CD4-positive, alpha-beta memory T cell (primary cell): ENCODE data around the gene CBX5. TPM values are rescaled to one million over a fixed set of nuclear protein-coding genes. Genes with fewer than 3 reads are reported as not detected.

ENCODE experiments used
- CTCF ChIA-PET: fragments of 350-600 bp; sonication (Branson Sonifier 250); formaldehyde crosslinking; loops from one replicate; lab custom pipeline; 2021; ENCODE audit warnings: inconsistent platforms; ENCODE audit not compliant: partially characterized antibody; lab: Charles Lee
- POLR2A ChIA-PET: fragments of 350-600 bp; sonication (Branson Sonifier 250); formaldehyde crosslinking; loops from one replicate; lab custom pipeline; 2021; ENCODE audit not compliant: partially characterized antibody; lab: Charles Lee
- DNase-seq, 5 donors: peaks; one replicate each; pipeline versions ENCODE4 v3.0.0 to v3.0.0-alpha.2; 2020 to 2022; ENCODE audit warnings: mixed read lengths in 1 of 5
- H3K27ac ChIP-seq: one replicate; pipeline ENCODE4 v1.7.0; 2013; ENCODE audit warnings: low read depth, low read length
- H3K27me3 ChIP-seq: 2 replicates; pipeline ENCODE4 v1.7.0; 2013; ENCODE audit warnings: mild to moderate bottlenecking, low read length, moderate library complexity; ENCODE audit not compliant: insufficient read depth
- H3K36me3 ChIP-seq: 2 replicates; pipeline ENCODE4 v1.7.0; 2013; ENCODE audit warnings: mild to moderate bottlenecking, low read length, moderate library complexity; ENCODE audit not compliant: insufficient read depth
- H3K4me1 ChIP-seq: 2 replicates; pipeline ENCODE4 v1.7.0; 2013; ENCODE audit warnings: mild to moderate bottlenecking, low read length, moderate library complexity; ENCODE audit not compliant: insufficient read depth
- H3K4me3 ChIP-seq, 2 donors: one replicate each; pipeline ENCODE4 v1.7.0; 2013; ENCODE audit warnings: low read length in 2 of 2, mild to moderate bottlenecking in 1 of 2
- H3K9me3 ChIP-seq, 2 donors: one replicate each; pipeline ENCODE4 v1.7.0; 2013; ENCODE audit warnings: low read length in 2 of 2, control low read depth in 1 of 2; ENCODE audit not compliant: control insufficient read depth in 1 of 2
- H3K27ac Mint-ChIP-seq, 7 donors: one replicate each; pipeline ENCODE4 v1.8.0; 2020 to 2021; ENCODE audit warnings: mixed read lengths in 7 of 7, mild to moderate bottlenecking in 6 of 7, inconsistent platforms in 3 of 7, moderate library complexity in 3 of 7
- H3K27me3 Mint-ChIP-seq, 2 donors: one replicate each; pipeline ENCODE4 v1.8.0; 2020 to 2021; ENCODE audit warnings: mixed read lengths in 2 of 2
- H3K36me3 Mint-ChIP-seq, 2 donors: one replicate each; pipeline ENCODE4 v1.8.0; 2020 to 2021; ENCODE audit warnings: mixed read lengths in 2 of 2, inconsistent platforms in 1 of 2, mild to moderate bottlenecking in 1 of 2
- H3K4me1 Mint-ChIP-seq, 4 donors: one replicate each; pipeline ENCODE4 v1.8.0; 2020 to 2021; ENCODE audit warnings: mixed read lengths in 4 of 4, mild to moderate bottlenecking in 1 of 4
- H3K4me3 Mint-ChIP-seq, 8 donors: one replicate each; pipeline ENCODE4 v1.8.0; 2020 to 2021; ENCODE audit warnings: mixed read lengths in 8 of 8, mild to moderate bottlenecking in 7 of 8, moderate library complexity in 6 of 8, inconsistent platforms in 3 of 8
- H3K9me3 Mint-ChIP-seq, 8 donors: one replicate each; pipeline ENCODE4 v1.8.0; 2020 to 2021; ENCODE audit warnings: mixed read lengths in 8 of 8, mild to moderate bottlenecking in 5 of 8, inconsistent platforms in 3 of 8, moderate library complexity in 1 of 8
- intact Hi-C: fragments of 100-400 bp; cut with micrococcal nuclease; formaldehyde crosslinking; loops from one replicate; pipeline ENCODE4 v1.15.1; 2023
- polyA plus RNA-seq, 2 donors: library from polyadenylated mRNA; unstranded; fragments of 300-500 nt; fragmentation: Illumina TruSeq; gene quantifications; one replicate each; pipeline ENCODE4 v1.2.3, GENCODE V29; 2021
- total RNA-seq, 2 experiments: library from RNA; stranded (reverse); gene quantifications; one replicate each; pipeline ENCODE4 v1.2.3, GENCODE V29; 2021

CBX5 gene
- total and polyA plus RNA-seq, 4 experiments from 2014 or later, result 13.3 to 76.3 (median 45.1) TPM

DNA sequence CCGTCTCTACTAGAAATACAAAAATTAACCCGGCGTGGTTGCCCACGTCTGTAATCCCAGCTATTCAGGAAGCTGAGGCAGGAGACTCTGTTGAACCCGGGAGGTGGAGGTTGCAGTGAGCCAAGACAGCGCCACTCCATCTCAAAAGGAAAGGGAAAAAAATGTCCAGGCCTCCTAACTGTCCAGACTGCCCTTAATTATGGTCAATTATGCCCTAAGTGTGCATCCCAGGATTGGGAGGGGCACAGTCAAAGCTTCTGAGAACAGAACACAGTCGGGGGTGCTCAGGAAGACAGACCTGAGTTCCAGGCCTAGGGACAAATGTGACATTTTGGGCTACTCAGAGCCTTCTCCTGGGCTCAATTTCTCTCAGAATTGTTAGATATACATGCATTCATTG, 59.4 kb downstream of the CBX5 start:
- H3K9me3 Mint-ChIP-seq, result no peaks in the 10 kb centered on the region
- no peaks in the 10 kb centered on the region for H3K27me3 Mint-ChIP-seq
- intact Hi-C loops, result loop anchor here (1.0 kb wide), 1 partner anchor 148 kb away; no protein-coding TSS in a partner anchor
- Histone ChIP-seq H3K27me3 (no peaks in the 10 kb centered on the region), H3K4me3 (no peak overlapping the region), H3K36me3 (no peaks in the 10 kb centered on the region), H3K27ac (no peak overlapping the region), H3K9me3 (no peaks in the 10 kb centered on the region), H3K4me1 (peaks cover 22% of the 10 kb centered on the region)
- POLR2A ChIA-PET, result interaction anchor here (1.0 kb wide), 1 partner anchor 139 kb away, joined by 3 read pairs; no protein-coding TSS in a partner anchor
- no peaks in the 10 kb centered on the region for H3K36me3 Mint-ChIP-seq
- DNase-seq, result no peak
- CTCF ChIA-PET, result interaction anchor here (1.2 to 3.5 kb wide), 3 partner anchors 19 to 159 kb away, joined by 3 to 18 read pairs (median 4); no protein-coding TSS in a partner anchor
- H3K4me3 Mint-ChIP-seq, result no peak overlapping the region
- H3K4me1 Mint-ChIP-seq, result peaks cover 15 to 29% (median 22%) of the 10 kb centered on the region in 4 donors
- no peak overlapping the region for H3K27ac Mint-ChIP-seq

DNA sequence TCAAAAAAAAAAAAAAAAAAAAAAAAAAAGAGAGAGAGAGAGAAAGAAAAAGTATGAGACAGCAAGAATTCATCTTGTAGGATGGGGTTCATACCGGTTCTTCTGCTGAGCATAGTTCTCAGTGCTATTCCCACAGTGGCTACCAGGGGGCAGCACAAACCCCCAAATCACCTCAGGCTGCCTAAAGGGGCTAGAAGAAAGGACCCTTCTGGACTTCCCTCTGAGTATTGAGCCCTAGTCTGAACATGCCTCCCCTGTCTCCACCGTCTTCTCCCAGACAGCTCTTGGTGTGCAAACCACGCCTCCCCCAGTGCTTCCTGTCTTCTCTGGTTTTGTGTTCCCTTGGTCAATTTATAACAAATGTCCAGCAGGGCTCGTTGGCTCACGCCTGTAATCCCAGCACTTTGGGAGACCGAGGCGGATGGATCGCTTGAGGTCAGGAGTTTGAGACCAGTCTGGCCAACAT, 59.8 kb downstream of the CBX5 start:
- H3K27me3 Mint-ChIP-seq, result no peaks in the 10 kb centered on the region
- POLR2A ChIA-PET, result interaction anchor here (1.0 kb wide), 1 partner anchor 139 kb away, joined by 3 read pairs; no protein-coding TSS in a partner anchor
- CTCF ChIA-PET, result interaction anchor here (0.9 to 3.5 kb wide), 5 partner anchors 12 to 160 kb away, joined by 3 to 18 read pairs (median 4); no protein-coding TSS in a partner anchor

DNA sequence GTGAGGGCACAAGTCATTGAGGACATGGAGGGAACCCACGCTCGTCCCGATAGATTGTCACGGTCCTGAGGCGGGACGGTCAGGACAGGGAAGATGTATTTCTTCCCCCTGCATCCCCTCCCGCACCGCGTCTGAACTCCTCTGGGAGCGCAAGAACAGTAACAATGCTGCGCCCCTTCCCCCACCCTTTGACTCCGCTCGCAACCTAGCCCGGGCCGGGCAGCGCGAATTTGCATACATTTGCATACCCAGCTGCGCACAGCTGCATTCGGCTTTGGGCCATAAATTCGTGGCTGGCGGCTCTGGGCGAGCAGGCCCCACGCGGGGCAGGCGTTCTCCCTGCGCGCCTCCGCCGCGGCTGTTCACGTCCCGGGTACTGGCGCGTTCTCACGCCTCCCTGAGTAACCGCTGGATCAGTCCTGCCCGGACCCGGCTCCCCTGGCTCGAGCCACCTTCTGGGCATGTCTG, 62.1 kb downstream of the CBX5 start:
- Histone ChIP-seq H3K27me3 (no peaks in the 10 kb centered on the region), H3K4me1 (peaks cover 37% of the 10 kb centered on the region), H3K9me3 (no peaks in the 10 kb centered on the region), H3K4me3 (no peak overlapping the region), H3K36me3 (no peaks in the 10 kb centered on the region), H3K27ac (no peak overlapping the region)
- H3K4me1 Mint-ChIP-seq, result peaks cover 17 to 48% (median 27%) of the 10 kb centered on the region in 4 donors
- POLR2A ChIA-PET, result no interaction called here
- H3K9me3 Mint-ChIP-seq, result no peaks in the 10 kb centered on the region
- no peaks in the 10 kb centered on the region for H3K27me3 Mint-ChIP-seq
- no peak for DNase-seq
- H3K36me3 Mint-ChIP-seq, result no peaks in the 10 kb centered on the region
- CTCF ChIA-PET, result interaction anchor here (0.9 to 3.5 kb wide), 9 partner anchors 10 to 212 kb away, joined by 3 to 18 read pairs (median 4); no protein-coding TSS in a partner anchor
- H3K4me3 Mint-ChIP-seq, result peak overlapping the region in 4 of 8 donors; percentile 17 to 89 (median 55)
- H3K27ac Mint-ChIP-seq, result peak overlapping the region in 1 of 7 donors; percentile 80
- intact Hi-C loops, result loop anchor here (1.0 to 2.0 kb wide), 3 partner anchors 141 to 517 kb away; no protein-coding TSS in a partner anchor

More for the DNA sequence above, 59.8 kb downstream of the CBX5 start:
- intact Hi-C loops, result loop anchor here (1.0 kb wide), 1 partner anchor 148 kb away; no protein-coding TSS in a partner anchor
- Histone ChIP-seq H3K27ac (no peak overlapping the region), H3K4me3 (no peak overlapping the region), H3K36me3 (no peaks in the 10 kb centered on the region), H3K9me3 (no peaks in the 10 kb centered on the region), H3K27me3 (no peaks in the 10 kb centered on the region), H3K4me1 (peaks cover 26% of the 10 kb centered on the region)
- Mint-ChIP-seq H3K36me3 (no peaks in the 10 kb centered on the region), H3K4me1 (peaks cover 16 to 34% (median 24%) of the 10 kb centered on the region in 4 donors), H3K9me3 (no peaks in the 10 kb centered on the region), H3K27ac (no peak overlapping the region), H3K4me3 (no peak overlapping the region)
- peak; percentile 51 to 66 (median 56) for DNase-seq

DNA sequence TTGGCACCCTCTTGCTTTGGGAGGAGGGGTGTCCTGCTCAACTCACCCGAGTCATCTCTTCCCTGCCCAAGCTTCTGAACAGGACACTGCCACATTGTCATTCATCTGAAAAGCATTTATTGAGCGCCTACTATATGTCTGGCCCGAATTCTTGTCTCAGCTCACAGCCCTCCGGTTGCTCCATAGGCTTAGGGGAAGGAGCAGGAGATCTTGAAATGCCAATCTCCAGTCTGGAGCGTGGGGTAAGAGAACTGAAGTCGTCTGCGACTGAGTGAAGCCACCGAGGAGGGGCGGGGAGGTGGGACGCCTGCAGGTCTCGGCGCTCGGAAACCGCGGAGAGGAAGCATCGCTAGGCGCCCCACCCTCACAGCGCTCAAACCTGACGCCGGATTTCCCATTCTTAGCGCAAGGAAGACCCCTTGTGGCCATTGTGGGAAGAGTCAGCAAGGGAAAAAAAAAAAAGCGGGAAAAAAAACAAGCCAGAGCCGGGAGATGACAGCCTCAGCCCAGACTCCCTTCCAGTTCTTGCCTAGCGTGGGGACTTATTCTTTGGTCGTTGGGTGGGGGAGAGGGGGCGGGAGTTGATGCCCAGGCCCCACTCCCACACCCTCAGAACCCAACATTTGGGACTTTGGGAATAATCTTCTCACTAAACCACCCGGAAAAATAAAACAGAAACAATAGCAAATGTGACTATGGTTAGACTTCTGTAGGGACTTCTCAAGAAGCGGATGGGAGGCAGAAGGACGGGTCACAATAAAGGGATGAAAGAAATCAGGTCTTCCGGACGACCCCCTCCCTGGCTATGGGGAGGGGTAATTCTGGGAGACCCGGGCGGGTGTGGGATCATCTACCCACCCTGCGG, 62.9 kb downstream of the CBX5 start:
- peaks cover 37% of the 10 kb centered on the region for H3K4me1 ChIP-seq
- POLR2A ChIA-PET, result interaction anchor here (0.7 to 3.4 kb wide), 10 partner anchors 10 to 540 kb away, joined by 3 to 17 read pairs (median 3); partner anchors contain the start of genes CBX5, COPZ1, HNRNPA1 and HOXC8
- DNase-seq, result peak; percentile 78 to 83 (median 81)
- Mint-ChIP-seq H3K27me3 (no peaks in the 10 kb centered on the region), H3K36me3 (no peaks in the 10 kb centered on the region), H3K4me1 (peaks cover 17 to 48% (median 27%) of the 10 kb centered on the region in 4 donors), H3K27ac (peak overlapping the region; percentile 58 to 91 (median 84)), H3K9me3 (no peaks in the 10 kb centered on the region), H3K4me3 (peak overlapping the region; percentile 80 to 89 (median 85))
- peak overlapping the region; percentile 48 for H3K27ac ChIP-seq
- intact Hi-C loops, result loop anchor here (1.0 to 2.0 kb wide), 3 partner anchors 142 to 516 kb away; no protein-coding TSS in a partner anchor
- CTCF ChIA-PET, result interaction anchor here (1.0 to 4.3 kb wide), 15 partner anchors 9 to 425 kb away, joined by 3 to 43 read pairs (median 5); partner anchors contain the start of genes COPZ1, HOXC5, HOXC8 and SMUG1
- H3K36me3 ChIP-seq, result no peaks in the 10 kb centered on the region
- H3K27me3 ChIP-seq, result no peaks in the 10 kb centered on the region
- H3K4me3 ChIP-seq, result peak overlapping the region; percentile 70 to 78
- H3K9me3 ChIP-seq, result no peaks in the 10 kb centered on the region

DNA sequence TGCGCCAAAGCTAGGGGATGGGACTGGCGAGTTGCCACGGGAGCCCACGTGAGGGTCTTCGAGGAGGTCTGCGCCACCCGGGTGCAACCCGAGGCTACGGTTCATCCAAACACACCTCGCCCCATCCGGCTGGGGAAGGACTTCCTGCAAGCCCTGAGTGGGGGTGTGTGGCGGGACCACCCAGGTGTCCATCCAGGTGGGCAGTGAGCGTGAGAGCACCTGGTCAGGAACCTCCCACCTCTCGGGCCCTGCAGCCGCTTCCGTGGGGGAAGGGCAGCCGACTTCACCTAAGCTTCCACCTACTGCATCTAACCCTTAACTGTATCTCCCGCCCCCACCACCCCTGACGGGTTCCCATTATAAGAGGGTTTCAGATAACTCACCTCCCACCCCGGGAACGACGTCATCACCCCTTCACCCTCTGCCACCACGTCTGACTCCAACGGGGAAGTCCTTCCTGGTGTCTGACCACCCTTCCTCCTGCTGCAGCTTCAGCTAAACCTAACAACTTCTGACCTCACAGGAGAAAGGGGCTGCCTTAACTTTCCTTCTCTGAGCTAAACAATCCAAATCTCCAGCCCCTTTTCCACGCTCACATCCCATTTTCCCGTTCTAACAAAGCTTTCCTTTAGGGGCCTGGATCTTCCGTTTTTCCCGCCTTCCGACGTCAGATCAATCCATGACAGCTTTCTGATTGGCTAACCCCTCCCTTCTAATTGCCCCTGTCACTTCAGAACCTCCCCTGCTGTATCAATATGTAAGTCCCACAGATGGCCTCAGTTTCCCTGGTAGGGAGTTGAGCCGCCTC, 63.7 kb downstream of the CBX5 start:
- no peaks in the 10 kb centered on the region for H3K9me3 Mint-ChIP-seq
- H3K36me3 Mint-ChIP-seq, result no peaks in the 10 kb centered on the region
- peak overlapping the region; percentile 70 to 78 for H3K4me3 ChIP-seq
- H3K27ac Mint-ChIP-seq, result peak overlapping the region; percentile 58 to 91 (median 84)
- H3K9me3 ChIP-seq, result no peaks in the 10 kb centered on the region
- ChIA-PET POLR2A (interaction anchor here (0.5 to 3.4 kb wide), 13 partner anchors 9 to 539 kb away, joined by 3 to 17 read pairs (median 3); partner anchors contain the start of genes CBX5, COPZ1, HNRNPA1 and HOXC8), CTCF (interaction anchor here (1.0 to 4.3 kb wide), 23 partner anchors 9 to 473 kb away, joined by 3 to 43 read pairs (median 4); partner anchors contain the start of genes COPZ1, HOXC5, HOXC8 and SMUG1)
- intact Hi-C loops, result loop anchor here (2.0 kb wide), 1 partner anchor 143 kb away; no protein-coding TSS in a partner anchor
- peaks cover 37% of the 10 kb centered on the region for H3K4me1 ChIP-seq
- H3K27ac ChIP-seq, result peak overlapping the region; percentile 48
- no peaks in the 10 kb centered on the region for H3K36me3 ChIP-seq
- peak in 4 of 5 donors; percentile 26 to 77 (median 30) for DNase-seq
- peaks cover 17 to 48% (median 28%) of the 10 kb centered on the region in 4 donors for H3K4me1 Mint-ChIP-seq
- H3K27me3 Mint-ChIP-seq, result peaks cover 0 to 2% of the 10 kb centered on the region in 2 donors
- no peaks in the 10 kb centered on the region for H3K27me3 ChIP-seq
- peak overlapping the region; percentile 80 to 89 (median 85) for H3K4me3 Mint-ChIP-seq
